Activated CD8-positive, alpha-beta memory T cell treated with anti-CD3 and anti-CD28 coated beads, Interleukin-2, amount 50 U/mL, for 4 hours (primary cell): ENCODE data around the gene PTH1R.

Experiments used
- DNase-seq: peaks from one replicate; pipeline ENCODE4 v3.0.0-alpha.2; 2020

PTH1R gene

DNA sequence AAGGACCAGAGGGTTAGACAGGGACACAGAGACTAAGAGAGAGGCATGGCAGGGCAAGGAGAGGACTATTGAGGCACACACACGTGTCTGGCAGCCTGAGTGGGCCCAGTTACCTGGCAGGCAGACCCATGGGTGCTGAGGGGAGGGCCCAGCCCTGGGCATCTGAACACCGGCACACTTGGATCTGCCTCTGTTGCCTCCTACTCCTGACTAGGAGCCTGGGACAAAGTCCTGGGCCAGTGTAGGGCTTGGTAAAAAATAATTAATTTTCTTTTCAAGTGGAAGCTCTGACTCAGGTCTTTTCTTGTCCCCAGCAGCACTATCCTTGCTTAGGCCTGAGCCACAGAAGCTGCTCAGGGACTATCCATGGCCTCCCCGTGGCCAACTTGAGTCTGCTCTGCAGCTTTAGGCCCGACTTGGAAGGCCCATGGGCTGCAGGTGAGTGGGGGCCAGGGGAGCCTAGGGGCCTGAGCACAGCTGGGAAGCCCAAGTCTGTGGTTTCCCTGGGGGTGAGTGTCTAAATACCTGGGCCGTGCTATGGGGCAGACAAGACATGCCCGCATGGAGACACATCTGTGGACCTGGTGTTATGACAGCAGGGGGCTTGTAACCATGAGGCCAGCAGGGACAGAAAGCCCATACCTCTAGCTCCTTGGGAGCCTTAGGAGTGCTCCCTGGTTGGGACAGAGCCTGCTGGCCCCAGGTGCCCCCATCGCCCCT is at the start of gene PTH1R:
TSS of gene PTH1R (plus strand) at position 316 of the 720 bp plus-strand sequence. CDS start 5,839 bp downstream, outside the sequence.
- no peak for DNase-seq

DNA sequence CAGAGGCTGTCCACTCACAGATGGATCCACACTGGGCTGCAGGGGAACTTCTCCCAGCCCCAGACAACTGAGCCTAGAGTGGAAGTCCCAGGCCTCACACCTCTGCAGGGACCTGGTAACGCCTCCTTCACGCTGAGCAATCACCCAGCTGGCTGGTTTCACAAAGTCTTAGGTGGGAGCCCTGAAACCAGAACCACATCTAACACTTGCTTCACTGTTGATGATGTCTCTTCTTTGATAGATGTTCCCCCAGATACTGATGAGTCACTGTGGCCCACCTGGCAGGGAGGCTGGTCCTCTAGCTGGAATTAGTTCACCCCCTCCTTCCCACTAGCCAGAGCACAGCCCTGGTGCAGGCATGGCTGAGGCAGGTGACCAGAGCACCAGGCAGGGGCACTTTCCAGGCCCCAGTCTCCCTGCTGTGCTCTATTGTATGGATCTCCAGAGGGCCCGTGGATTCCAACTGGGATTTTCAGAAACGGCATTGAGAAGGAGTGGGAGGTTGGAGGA is 47.8 kb upstream of the PTH1R start:
- no peak for DNase-seq

DNA sequence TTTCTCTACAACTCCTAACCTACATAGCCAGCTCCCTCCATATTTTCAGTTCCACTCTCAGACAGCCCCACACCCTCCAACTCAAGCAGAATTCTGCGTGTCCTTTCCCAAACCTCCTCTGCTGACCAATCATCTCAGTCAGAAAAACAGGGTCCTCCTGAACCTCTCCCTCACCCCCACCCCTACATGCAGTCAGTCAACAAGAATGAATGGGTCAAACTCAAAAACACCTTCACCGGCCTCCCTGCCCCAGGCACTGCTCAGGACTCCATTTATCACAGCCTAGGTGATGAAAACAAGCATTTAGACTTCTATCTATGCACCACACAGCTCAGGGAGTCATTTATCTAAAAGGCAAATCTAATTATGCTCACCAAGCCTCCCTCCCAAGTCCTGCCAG is 46.7 kb upstream of the PTH1R start:
- DNase-seq = no peak

DNA sequence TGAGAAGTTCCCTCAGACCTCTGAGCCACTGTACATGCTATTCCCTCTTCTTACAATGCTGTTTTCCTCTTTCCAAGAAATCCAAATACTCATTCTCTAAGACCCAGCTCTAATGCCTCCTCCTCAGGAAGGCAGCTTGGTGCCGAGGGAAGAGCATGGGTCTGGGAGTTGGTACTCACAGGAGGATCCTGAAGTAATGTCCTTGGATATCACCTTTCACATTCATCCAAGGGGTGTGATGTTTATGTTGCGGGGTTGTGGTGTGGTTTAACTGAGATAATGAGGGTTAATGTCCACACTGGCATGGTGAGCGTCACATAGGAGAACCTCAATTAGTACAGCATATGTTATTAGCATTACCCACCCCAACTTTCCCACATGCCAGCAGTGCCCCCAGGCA is 46.2 kb upstream of the PTH1R start:
- DNase-seq = no peak

DNA sequence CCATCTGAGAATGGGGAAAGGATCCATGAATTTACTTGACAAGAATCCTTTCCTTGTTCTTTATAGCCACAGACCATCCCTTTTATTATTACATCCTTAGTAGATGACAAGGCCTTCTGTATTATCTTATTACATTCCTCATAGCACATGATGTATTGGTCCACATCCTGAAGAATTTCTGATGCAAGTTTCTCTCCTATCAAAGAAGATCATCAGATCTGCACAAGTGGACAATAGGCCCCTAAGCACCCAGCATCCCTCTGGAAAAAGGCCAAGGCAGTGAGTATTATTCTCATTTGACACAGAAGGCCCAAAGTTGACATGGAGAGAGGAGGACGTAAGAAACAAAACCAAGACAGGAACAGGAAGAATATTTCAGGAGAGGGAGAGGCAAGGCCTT is 45.7 kb upstream of the PTH1R start:
- DNase-seq = no peak

DNA sequence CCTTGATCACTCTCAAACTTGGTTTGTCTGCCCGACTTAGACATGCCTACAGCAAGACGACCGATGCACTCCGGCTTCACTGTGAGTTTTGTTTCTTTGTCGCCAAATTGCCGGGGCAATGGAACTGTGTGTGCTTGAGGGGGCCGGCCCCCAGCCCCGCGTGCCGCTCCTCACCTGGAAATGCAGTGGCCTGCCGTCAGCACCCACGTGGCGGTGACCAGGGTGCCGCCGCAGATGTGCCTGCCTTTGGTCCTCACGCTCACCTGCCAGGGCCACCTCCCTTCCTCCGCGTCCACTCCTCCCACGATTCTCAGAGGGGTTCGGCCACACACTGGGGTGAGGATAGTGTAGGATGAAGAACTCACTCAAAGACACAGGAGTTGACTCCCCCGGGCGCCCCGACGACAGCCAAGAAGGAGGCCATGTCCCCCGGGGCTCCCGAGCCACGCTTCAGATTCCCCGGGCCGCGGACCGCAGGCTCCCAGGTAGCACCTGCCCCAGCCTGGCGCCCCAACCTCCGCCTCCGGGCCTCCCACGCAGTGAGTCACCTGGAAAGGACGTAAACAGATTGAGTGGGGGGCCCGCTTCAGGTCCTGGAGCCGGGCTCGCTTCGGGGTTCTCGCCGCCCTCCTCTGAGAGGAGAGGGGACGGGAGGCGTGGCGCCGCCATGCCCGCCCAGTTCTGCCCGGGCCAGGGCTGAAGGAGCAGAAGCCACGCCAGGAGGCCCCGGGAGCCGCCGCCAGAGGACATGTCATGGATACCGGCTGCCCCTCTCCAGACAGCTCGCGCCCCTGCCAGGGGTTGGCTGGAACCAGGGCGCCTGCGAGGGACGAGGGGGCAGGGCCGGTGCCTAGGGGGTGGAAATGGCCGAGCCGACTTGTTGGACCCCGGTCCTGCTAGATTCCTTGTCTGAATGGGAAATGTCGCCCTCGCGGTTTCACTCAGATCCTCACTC is 43.9 kb upstream of the PTH1R start:
- DNase-seq = no peak

DNA sequence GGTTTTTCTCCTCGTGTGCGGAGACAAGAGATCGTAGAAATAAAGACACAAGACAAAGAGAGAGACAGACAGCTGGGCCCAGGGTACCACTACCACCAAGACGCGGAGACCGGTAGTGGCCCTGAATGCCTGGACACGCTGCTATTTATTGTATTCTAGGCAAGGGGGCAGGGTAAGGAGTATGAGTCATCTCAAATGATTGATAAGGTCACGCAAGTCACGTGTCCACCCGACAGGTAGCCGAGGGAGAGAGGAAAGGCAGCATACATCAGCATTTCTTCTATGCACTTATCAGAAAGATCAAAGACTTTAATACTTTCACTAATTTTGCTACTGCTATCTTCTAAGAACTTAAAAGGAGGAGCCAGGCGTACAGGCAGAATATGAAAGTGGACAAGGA is 42.5 kb upstream of the PTH1R start:
- DNase-seq = no peak

DNA sequence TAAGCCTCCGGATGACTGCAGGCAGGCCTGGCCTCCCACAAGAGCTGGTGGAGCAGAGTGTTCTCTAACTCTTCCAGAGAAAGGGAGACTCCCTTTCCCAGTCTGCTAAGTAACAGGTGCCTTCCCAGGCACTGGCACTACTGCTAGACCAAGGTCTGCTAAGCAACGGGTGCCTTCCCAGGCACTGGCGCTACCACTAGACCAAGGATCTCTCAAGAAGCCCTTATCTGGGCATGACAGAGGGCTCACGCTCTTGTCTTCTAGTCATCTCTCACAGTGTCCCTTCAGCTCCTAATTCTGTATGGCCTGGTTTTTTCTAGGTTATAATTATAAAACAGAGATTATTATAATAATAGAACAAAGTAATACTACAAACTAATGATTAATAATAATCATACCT is 42.0 kb upstream of the PTH1R start:
- no peak for DNase-seq

DNA sequence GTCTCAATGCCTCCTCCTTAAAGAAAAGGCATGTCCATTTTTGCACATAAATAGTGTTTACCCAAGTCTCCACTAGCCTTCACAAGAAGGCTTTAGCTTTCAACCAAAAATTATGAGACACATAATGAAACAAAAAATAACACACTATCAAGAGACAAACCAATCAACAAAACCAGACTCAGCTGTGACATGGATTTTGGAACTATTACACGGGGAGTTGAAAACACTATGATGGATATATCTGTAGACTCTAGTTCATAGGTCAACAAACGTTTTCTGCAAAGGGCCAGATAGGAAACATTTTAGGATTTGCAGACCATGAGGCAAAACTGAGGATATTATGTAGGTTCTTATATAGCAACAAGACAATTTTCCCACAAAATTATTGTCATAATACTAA is 39.2 kb upstream of the PTH1R start:
- no peak for DNase-seq

DNA sequence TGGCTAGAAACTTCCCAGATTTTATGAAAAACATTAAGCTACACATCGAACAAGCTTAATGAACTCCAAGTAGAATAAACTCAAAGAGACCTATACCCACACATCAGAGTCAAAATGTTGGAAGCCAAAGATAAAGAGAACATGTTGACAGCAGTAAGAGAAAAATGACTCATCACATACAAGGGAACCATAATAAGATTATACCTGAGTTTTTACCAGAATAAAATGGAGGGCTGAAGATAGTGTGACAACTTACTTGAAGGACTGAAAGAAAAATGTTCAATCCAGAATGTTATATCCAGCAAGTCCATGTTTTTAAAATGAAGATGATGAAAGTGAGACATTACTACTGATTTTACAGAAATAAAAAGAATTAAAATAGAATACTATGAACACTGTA is 37.0 kb upstream of the PTH1R start:
- no peak for DNase-seq

DNA sequence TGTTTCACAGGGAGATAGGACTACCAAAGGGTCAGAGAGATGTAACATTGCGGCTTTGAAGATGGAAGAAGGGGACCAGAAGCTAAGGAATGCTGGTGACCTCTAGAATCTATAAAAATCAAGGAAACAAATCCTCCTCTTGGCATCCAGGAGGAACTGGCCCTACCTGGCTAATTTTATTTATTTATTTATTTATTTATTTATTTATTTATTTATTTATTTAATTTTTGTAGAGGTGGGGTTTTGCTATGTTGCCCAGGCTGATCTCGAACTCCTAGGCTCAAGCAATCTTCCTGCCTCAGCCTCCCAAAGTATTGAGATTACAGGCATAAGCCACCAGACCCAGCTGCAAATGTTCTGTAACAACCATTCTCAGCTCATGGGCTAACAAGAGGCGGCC is 34.0 kb upstream of the PTH1R start:
- DNase-seq = no peak

DNA sequence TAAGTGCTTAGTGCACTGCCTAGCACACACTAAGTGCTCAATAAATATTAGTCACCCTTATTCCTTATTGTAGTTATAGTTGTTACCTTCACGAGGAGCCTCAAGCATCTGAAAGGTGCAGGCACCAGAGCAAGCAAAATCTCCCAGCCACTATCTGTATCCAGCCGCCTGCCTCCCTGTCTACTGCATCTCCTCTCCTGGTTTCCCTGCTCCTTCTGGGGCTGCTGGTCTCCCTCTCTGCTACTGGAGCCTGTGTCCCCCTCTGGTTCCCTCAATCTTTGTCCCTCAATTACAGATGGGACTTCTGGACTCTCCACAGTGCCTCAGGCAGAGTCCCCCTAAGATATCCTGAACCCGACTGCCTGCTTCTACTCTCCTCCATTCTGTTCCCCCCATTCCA is 33.1 kb upstream of the PTH1R start:
- no peak for DNase-seq

DNA sequence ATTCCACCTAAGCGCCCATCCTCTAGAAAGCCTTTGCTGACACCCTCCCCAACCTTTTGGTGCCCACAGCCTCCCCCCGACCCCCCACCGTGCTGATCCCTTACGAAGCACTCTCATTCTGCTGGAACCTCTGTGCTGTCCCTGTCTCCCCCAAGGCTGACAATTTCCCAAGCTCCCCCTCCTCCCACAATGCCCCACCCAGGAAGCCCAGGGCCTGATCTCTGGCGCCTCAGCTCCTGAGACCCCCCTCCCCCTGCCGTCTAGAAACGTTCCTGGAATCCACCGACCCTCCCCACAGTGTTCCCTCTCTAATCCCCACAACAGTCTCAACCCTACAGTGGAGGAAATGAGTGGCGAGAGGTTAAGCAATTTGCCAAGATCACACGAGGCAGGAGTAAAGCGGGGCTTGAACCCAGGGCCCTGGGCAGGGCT is 32.6 kb upstream of the PTH1R start:
- no peak for DNase-seq

DNA sequence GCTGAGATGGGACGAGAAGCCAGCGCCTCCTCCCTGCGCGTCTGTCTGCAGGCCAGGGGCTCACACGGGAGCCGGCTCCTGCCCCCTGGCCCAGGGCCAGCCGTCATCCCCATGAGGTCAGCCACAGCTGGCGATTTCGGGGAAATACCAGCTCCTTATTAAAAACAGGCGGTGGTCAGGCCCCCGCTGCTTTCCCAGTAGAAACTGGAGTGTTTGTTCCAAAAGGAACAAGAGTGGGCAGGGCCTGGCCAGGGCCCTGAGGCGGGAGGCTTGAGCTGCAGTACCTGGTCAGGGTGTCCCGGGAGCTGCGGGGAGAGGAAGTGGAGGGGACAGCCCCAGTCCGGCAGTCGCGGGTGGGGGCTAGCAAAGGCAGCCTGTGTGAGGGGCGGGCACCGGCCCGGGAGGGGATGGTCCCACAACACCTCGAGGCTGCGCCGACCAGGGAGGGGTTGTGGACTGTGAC is 32.1 kb upstream of the PTH1R start:
- DNase-seq = no peak

DNA sequence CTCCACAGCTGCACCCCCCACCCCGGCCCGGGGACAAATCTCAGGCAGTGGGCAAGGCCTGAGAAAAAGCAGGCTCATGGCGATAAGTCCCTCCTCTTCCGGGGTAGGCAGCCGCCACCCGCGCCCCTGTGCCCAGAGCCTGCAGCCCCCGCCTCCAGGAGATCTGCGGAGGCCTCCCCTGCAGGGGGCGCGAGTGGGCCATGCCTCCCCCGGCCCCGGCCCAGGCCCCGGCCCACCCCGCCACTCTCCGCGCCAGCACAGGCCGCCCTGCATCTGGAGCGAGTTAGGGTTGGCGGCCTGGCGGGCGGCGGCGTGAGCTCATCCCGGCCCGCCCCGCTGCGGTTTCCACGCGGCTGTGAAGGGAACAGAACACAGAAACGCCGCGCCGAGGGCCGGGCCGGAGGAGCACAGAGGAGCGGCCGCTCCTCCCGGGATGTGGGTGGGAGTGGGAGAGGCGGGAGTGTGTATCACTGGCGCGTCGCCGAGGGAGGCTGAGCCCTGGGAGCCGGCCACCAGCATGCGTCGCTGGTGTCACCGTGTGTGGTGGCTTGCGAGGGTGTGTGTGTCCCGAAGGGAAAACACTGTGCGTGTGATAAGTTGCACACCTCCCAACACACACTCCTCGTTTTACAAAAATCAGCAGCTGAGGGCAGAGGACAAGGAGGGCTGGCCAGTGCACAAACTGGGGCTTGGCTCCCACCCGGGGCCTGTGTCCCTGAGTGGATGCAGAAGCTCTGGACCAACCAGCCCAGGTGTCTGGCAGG is 31.5 kb upstream of the PTH1R start:
- peak; percentile 76 for DNase-seq

DNA sequence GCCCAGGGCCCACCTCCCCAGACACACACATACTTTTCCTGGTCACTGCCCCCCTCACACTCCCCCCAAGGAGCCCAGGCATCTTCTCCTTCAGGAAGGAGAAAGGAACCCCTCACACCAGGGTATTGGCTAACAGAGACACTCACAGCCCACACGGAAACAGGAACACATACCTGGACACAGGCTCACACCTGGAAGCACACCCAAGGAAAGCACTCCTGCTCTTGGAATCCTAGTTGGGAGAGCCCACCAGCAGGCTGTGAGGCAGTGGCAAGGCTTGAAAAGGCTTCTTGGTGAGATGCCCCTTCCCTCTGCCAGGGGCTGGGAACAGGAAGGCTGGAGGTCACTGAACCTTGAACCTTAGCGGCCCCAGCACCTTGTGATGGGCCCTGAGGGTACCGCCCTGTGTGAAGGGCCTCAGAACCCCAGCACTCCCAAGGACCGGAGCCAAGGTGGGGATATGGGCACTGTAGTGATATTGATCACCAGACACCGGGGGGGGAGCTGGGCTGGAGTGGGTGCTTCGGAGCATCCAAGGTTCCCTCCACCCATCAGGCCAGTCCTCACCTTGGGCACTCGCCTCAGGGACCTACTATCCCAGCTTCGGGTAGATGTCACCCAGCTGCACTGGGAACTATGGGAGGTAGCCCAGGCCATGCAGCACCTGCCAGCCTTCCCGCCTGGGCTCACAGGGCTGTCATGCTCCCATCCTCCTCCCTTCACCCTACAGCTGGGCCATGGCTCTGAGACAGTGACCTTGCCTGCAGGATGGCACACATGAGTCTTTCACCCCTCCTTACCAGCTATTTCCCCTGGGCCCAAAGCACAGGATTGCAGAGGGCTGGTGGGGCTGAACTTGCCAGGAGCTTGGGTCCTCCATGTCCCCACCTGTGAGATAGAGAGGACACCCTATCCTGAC is 30.6 kb upstream of the PTH1R start:
- no peak for DNase-seq

DNA sequence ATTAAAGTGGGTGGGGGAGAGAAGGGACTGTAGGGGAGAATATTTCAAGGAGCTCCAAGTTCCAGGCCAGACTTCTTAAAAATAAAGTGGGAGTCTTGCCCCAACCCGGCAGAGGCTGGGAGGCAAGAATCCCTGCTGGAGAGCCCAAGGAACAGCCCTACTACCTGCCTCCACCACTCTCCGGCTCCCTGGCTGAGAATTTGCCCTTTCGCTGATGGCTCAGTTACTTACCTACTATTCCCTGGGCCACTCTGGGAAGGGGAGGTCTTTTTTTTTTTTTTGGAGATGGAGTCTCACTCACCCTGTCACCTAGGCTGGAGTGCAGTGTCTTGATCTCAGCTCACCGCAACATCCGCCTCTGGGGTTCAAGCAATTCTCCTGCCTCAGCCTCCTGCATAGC is 29.8 kb upstream of the PTH1R start:
- DNase-seq = no peak

DNA sequence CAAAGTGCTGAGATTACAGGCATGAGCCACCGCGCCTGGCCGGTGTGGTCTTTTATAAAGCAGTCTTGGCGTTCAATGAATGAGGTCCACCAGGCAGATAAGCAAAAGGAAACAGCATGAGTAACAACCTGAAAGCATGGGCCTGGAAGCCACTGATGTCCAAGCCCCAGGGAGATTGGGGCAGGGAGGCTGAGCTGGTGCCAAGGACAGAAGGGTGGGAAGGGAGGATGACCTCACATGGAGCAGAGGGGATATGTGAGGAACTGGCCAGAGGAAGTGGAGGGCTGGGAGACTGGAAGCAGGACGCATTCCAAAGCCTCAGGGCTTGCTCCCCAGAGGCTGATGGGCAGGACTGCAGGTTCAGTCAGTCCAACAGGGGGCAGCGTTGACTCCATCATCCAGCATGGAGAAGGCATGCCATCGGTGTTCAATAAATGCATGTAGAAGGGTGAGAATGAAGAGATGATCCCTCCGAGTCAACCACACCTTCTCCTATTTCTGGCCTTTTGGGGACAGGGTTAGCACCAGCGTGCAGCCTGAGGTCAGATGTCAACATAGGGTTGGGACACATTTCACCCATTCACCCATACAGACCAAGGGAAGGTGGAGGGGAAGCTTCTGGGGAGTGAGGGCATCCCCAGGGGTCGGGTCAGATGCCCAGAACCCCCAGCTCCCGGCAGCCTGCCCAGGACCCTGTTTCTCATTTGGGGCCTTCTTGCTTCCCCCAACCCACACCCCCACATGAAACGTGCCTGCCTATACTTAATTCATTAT is 29.1 kb upstream of the PTH1R start:
- DNase-seq = no peak

DNA sequence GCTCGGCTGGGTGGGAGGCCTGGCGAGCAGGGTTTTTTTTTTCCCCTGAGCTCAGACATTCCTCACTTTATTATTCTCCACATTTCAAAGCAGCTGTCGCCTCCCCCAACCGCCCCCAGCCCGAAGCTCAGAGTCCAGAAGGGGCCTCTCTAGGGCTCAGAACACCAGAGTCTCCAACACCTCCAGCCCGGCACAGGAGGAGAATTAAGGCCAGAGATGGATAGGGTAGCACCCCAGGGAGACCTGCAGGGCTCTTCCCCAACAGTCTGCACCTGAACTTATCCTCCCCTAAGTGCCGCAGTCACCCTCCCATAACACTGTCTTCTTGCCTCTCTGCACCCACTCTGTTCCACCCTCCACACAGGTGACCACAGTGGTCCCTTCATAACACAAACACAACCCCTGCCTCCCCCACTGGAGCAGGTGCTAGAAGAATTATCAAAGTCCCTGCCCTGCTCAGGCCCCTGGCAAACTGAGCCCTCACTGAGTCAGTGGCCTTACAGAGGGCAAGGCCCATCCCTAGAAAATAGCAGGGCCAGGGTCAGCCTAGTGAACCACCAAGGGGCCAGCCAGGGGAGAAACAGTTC is 28.4 kb upstream of the PTH1R start:
- DNase-seq = no peak

DNA sequence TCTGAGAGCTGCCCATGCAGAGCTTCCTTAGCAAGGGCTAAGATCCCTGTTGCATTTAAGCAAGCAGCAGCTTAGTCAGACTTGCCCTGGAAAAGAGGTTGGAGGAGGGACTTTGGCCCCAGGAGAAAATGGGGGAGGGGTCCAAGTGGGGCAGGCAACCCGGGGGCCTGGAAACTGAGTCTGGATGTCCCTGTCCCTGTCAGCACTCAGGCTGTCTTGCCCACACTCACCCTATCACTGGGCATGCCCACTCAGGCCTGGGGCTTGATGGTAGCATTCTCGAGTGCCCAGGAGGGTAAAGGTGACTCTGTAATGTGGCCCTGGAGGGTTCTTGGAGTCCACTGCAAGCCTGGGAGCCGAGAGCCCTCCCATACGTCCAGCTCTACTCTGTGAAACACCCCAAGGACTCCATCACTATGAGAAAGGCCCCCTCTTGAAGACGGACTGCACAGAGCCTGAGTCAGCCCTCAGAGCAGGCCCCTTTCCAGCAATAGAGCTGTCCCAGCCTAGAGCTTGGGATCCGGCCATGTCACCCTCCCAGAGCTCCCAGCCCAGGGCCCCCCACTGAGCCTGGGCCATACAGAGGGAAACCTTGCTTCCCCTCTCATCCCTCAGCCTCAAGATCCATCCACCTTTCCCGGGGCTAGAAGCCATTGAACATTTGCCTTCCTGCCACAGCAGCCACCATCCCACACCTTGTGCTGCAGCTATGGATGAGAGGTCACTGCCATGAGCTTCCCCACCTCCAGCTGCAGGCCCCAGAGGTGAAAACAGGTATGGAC is 27.6 kb upstream of the PTH1R start:
- DNase-seq = no peak
